GM21526 (cell line): ENCODE measurements around the gene UAP1.

Source experiments
- ATAC-seq: cut with Tn5 transposase; IDR thresholded peaks from one replicate; pipeline ENCODE4 v1.9.1; 2021; ENCODE audit warnings: moderate library complexity; ENCODE audit not compliant: unreplicated experiment, low FRiP score

UAP1 gene

DNA sequence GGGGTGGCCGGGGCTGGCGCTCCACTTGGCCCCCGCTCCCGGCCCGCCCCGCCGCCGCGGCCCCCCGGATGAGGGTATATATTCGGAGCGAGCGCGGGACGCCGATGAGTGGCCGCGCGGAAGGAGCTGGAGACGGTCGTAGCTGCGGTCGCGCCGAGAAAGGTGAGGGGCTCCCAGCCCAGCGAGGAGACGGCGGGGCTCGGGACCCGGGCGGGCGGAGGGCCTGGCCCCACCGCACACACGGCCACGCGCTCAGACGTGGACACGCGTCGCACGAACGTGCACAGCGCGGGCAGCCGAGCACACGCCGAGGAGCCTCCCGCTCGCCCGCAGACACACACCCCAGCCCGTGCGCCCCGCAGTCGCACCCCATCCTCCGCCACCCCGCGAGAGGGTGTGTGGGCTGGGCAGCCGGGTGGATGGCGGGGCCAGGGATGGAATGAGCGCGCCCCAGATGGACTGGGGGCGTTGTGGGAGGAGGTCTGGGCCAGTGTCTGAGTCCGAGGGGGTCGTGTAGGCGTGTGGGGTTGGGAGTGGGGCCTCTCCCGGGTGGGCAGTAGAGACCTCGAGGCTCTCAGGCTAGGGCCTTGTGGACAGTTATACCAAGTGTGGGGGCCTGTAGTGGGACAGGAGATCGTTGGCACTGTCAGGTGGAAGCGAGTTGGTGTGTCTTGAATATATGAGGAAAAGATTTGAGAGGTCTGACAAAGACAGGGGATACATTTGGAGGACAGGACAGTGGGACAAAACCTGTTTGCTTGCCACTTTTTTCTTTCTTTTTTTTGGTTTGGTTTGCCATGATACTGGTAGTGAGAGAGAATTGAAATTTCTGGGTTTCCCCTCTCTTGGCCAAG lies at the start of gene UAP1:
Gene UAP1 (plus strand): TSS at position 107 of the 854 bp plus-strand sequence. CDS start 4,347 bp downstream, outside the sequence.
- peak; percentile 38 for ATAC-seq

DNA sequence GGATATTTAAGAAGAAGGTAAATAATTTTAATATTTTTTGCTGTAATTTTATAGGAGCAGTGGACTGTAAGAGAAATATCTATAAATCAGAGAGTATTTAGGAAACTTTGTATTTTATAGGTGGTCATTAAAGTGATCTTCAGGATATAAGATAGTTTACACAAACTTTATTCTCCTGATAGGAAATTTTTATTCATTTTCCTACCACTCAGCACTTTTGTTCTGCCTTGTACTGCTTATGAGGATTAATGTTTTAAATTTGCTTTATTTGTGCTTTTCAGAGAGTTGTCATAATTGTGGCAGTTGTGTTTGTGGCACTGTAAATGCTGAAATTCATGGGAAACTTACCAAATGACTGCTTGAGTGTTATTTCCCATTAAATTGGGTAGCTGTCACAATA lies 34.2 kb upstream of the UAP1 start:
- no peak for ATAC-seq

DNA sequence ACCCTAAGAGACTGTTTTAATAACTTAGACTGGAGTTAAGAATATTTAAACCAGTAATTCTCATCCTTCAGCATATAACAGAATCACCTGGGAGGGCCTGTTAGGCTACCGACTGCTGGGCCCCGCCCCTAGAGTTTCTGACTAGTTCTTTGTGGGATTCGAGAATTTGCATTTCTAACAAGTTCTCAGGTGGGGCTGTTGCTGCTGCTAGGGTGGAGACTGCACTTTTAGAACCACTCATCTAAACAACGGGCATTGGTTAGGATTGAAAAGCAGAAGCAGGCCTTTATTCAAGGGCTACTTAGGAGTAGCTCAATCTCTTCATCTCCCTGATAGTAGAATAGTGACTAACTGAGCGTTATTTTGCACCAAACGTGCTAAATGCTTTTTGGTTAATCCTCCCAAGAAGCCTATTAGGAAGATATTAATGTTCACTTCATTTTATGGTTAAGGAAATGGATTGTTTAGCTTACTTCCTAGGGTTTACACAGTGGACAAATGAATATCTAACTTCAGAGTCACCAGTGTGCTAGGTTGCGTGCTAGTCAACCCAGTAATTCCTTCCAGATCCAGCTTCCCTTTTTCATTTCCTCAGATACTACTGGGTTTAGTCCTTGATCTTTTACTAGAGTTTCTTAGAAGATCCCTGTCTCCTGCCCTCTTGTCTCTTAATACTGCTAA lies 31.1 kb upstream of the UAP1 start:
- peak; percentile 98 for ATAC-seq

DNA sequence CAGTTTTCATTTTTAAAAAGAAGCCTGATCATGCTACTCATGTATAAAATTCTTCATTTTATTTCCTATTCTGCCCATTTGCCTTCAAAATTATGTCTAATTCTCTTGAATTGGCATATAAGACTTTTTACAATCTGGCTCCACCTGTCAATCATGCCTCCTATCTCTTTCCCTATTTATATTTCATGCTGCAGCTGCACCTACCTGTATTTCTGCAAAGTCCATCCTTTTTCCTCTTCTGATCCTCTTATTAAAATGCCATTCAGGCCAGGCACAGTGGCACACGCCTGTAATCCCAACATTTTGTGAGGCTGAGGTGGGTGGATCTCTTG lies 30.6 kb upstream of the UAP1 start:
- ATAC-seq: no peak

DNA sequence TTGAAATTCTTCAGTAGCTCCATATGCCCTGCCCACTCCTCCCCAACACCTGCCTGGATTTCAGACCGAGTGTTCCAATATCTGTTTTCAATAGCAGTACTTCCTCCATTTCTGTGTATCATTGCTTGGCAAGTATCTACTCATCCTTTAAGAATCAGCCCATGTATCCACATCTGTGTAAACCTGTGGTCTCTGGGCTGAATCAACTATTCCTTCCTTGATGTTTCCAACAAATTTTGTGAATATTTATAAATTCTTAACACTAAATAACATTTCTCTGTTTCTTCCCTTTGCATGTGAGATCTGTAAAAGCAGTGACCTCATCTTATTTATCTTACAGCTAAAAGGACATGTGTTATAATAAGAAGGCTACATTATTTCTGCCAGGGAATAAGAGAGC lies 26.0 kb upstream of the UAP1 start:
- ATAC-seq: no peak

DNA sequence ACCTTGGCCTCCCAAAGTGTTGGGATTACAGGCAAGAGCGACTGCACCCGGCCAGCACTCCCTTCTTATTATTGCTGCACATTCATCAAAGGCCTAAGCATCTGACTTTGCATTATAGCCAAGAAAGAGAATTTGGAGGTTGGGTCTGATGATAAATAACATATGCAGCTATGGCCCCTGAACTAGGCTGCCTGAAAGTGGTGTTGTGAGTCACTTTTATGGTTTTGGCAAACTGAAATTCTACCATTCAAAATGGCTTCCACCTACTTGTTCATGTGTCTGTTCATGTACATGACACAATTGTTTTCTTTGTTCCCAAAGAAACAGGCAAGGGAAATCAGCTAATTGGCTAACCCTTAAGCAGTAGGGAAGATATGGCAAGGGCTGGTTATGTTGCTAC lies 25.0 kb upstream of the UAP1 start:
- ATAC-seq: no peak

DNA sequence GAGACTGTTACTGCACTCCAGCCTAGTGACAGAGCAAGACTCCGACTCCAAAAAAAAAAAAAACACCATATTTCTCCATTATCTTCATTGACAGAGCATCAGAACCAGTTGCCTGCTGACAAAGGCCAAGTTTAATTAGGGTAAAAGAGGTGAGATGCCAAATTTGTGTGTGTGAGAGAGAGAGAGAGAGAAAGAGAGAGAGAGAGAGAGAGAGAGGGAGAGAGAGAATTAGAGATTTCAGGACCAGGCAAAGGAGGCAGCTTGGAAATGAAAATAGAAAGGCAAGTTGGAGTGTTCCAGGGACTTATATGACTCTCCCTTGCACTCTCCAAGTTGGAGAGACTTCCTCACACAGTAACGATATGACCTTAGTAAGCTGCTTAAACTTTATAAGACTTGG lies 24.3 kb upstream of the UAP1 start:
- ATAC-seq: no peak

DNA sequence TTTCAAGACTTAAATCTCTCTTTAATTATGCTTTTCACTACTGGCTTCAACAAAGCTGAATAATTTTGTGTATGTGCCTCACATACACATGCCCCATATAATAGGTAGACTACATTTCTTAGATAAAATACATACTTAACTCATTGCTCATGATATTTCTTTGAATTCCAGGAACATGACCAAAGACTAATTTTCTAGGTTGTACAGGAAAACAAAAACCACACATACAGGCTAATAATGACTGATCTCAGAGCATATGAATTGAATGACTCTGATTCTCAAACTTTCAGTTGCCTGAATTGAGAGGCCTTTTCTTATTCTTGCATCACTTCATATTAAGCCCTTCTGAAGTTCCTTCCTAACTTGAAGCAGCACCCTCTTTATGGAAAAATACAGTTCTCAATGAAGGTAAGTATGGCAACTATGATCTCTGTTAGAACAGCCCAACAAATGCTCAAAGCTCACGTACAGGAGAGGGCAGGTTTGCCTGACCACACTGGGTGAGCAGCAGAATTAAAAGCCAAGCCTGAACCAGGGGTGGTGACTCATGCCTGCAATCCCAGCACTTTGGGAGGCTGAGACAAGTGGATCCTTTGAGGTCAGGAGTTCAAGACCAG lies 22.6 kb upstream of the UAP1 start:
- ATAC-seq: no peak

DNA sequence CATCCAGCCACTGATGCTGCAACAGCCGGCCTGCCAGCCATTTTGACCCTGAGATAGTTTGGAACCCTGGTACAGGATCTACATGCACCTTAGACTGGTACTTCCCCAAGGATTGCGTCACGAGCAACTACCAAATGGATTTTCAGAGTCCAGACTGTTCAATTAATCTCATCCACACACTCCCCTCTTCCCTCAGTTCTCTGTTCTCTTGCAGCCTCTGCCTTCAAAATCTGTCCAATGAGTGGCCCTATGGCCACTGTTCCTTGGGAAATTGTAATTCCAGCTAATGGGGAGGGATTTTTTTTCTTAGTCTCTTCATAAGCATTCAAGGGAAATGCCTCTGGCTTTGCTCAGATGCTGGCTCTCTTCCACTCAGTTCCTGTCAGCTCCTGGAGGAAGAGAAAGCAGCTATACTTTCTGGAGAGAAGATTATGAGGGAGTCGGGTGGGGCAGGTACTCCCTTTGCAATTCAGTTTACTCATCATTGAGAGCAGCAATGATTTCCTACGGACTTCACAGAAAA lies 19.8 kb upstream of the UAP1 start:
- no peak for ATAC-seq

DNA sequence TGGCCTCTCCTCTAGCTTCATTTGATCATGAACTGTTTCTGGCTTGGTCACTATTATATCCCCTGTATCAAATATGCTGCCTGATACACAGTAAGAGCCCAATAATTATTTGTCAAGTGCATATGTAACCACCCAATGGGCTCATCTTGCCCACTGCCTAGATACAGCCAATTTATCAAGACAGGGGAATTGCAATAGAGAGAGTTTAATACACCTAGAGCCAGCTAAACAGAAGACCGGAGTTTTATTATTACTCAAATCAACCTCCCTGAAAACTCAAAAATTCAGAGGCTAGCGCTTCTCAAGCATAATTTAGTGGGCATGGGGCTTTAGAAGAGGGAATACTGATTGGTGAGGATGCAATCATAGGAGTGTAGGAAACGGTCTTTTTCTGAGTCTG lies 18.3 kb upstream of the UAP1 start:
- no peak for ATAC-seq

DNA sequence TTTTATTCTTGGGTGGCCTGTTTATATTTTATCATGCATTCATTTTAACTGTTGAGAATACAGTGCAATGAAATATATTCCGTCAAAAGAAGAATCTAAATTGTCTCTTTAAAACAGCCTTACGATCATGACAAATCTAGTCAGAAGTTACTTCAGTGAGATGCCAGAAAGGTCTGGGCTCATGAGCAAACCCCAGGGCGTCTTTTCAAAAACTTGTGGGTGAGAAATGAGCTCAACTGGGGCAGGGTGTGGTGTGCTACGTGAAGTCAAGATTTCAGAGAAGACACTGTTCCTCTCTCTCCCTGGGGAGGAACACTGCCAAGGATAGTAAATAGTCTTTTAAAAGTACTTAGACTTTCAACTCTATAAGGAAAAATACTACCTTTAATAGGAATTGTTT lies 13.4 kb upstream of the UAP1 start:
- ATAC-seq: no peak

DNA sequence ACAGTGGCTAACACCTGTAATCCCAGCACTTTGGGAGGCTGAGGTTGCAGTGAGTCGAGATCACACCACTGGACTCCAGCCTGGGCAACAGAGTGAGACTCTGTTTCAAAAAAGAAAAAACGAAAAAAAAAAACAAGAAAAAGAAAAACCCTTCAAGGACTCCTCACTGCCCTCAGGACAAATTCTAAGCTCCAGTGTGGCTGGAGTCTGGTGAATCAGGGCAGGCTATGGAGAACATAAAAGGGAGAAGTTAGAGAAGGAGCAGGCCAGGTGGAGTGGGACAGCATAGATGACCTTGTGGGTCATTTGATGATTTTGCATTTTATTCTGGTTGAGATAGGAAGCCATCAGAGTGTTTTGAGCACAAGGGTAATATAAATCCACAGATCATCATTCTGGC lies 12.5 kb upstream of the UAP1 start:
- no peak for ATAC-seq

DNA sequence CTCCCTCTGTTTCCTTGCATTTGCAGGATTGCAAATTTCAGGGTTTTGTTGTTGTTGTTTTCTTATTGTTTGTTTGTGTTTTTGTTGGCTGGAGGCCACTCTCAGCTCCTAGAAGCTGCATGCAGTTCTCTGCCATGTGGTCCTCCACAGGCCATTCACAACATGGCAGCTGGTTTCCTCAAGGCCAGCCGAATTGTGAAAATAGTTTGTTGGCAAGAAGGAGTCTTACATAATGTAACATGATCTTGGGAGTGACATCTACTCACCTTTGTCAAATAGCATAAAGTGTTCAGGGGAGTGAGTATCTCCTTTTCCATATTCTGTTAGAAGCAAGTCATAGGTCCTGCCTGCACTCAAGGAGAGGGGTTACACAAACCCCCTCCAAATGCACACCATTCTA lies 10.6 kb upstream of the UAP1 start:
- ATAC-seq: no peak

DNA sequence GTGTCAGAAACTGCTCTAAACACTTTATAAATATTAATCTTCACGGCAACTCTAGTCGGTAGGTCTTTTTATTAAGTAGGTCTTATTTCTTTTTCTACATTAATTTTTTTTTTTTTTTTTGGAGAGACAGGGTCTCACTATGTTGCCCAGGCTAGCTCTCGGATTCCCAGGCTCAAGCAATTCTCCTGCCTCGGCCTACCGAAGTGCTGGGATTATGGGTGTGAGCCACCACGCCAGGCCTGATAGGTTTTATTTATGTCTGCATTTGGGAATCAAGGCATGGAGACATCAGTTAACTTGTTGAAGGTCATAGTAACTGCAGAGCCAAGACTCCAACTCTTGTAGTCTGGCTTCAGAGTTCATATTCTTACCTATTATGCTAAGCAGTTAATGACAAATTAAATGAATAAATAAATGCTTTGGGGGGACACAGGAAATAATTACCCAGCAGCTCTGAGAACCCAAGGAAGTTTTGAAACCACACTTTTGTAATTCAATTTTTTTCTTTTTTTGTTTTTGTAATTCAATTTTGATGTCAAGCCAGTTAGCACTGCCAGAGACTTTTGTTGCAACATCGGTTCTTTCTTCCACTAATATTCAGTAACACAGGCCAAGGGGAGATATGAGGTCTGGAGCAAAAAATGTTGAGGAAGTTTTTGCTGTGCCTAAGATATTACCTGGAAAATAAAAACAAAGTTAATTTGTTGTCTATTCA lies 9.4 kb upstream of the UAP1 start:
- no peak for ATAC-seq

DNA sequence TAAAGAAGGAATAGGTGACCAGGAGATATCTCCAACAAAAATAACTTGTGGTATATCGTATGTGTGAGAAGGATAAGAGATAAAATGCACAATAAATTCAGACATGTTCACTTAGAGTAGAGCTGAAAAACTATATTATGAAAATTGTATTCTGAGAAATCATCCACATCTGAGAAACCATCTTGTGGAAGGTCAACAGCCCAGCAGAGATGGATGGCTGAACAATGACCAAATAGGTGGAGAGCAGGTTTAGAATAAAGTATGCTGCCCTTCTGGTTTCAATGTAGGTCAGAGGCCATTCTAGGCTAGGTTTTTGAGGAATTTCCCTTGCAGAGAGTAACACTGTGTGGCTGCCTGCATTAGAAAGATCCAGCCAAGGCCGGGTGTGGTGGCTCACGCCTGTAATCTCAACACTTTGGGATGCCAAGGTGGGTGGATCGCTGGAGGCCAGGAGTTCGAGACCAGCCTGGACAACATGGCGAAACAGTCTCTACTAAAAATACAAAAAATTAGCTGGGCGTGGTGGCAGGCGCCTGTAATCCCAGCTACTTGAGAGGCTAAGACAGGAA lies 8.8 kb upstream of the UAP1 start:
- no peak for ATAC-seq

DNA sequence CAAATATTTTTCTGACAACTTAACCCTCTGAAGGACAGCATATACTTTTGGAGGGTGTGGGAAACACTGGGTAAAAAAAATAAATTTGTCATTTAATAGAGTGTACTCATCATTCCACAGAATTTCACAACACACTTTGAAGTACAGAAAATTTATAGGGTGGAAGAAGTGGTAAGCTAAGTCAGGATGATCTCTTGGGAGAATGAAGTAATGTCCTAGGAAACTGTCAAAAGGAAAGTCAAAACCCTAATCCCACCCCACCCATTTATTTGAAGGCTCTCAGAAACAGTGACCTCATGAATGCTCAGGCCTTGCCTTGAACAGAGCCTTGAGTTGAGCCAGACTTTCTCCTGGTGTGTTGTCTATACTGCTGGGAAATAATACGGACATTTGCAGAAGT lies 7.3 kb upstream of the UAP1 start:
- no peak for ATAC-seq

DNA sequence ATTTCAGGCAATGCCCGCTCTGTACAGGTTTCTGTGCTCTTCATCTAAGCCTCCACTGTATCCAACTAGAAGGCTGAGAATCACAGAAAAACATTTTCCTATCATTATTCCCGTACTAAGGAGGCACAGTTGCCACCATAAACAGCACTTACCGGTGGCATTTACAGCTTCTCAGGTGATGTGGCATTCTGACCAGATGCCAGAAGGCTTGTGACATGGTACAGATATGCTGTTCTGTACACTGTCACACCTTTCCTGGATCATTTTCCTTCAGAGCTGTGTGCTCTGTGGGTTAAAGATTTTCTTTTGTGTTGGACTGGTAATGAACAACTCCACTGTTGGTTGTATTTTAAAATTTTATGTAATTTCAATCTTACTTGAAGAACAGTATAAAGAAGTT lies 4.0 kb upstream of the UAP1 start:
- no peak for ATAC-seq

DNA sequence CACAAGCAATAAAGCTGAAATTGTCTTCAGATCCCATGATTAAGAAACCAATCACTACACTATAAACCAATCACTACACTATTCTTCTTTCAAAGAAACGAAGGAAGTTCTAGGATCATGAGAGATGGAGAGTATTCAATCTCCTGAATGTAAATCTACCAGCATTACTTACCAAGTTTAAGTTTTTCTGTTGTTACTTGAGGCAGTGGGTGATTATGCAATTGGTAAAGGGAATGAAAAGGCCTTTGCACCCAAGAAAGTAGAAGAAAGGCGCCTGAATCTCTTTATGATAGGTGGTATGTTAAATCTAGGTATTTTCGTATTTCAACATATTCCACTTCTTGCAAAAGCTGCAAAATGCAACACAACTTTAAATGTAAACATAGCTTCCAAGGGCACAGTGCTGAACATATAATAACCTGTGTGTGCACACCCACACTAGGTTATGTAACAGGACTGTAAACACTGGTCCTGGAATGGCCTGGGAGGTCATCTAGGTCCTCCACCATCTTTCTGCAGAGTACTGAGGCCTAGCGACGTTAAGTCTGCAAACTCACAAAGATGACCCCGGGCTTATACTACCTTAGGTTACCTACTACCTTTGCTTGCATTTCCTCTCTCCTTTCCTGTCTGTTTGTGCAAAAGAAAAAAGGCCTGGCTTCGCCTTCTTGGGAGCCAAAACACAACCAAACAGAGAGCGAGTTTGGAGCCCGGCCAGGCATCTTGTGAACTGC lies 1.1 kb upstream of the UAP1 start:
- ATAC-seq: no peak

DNA sequence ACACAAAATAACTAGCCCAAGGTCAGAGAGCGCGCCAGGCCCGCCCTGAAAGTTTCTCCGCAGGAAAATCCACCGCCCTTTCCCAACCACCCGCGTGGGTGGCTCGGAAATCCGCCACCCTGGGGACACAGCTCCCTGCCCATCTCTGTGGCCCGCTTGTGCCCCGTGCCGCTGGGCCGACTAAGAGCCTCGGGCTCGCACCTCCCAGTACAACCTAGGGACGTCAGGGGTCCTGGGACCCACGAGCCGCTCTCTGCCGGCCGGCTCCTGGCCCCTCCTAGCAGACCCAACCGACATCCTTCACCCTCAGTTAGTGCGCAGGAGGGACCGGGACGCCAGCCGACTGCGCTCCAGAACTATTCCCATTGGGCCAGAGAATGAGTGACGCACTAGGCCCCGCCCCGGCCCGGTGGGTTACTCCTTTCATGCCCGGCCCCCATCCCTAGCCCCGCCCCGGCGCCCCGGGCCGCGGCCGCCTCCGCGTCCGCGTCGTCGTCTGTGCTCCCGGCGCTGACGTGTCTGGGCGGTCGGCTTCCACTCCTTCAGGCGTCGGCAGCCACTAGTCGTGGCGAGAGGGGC lies 396 bp upstream of the UAP1 start:
- ATAC-seq: peak; percentile 96

DNA sequence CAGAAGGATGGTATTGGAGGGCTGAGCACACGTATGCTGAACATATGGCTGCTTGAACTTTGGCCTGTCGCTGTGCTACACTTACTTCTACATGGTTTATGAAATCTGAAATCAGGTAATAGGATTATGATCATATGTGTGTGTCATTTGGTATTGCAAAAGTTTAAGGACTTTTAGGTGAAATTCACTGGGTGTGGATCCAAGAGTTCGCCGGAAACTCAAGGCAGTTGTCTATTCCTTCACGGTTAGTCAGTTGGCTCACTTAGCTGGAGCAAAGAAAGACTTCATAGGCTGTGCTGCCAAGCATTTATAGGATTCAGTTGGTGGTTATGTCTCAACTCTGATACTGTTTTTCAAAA lies 927 bp downstream of the UAP1 start:
- ATAC-seq: no peak
